Astrocyte (in vitro differentiated cells and primary cell): ENCODE measurements around the gene TBC1D14. TPM values are rescaled to one million over a fixed set of nuclear protein-coding genes. Genes with fewer than 3 reads are reported as not detected.
"Not testable (repeated sequence)": the region's sequence is repeated elsewhere in the genome, so short reads cannot be mapped to it uniquely, and the experiment has no call there.

ENCODE experiments used
- DNase-seq: peaks from one replicate; pipeline ENCODE4 v3.0.0-alpha.2; 2010; ENCODE audit warnings: low read depth
- FAIRE-seq: peaks from 2 replicates; lab custom pipeline; 2011; peaks lifted over from hg19 to GRCh38; lab: Jason Lieb, UNC
- H2AFZ ChIP-seq: 2 replicates; pipeline ENCODE4 v1.6.0; 2012; ENCODE audit warnings: low read depth, low read length, inconsistent platforms
- H3K27ac ChIP-seq: 2 replicates; pipeline ENCODE4 v1.5.1; 2011; ENCODE audit warnings: low read depth, low read length, inconsistent platforms
- H3K27me3 ChIP-seq: 2 replicates; pipeline ENCODE4 v1.6.0; 2011; ENCODE audit warnings: low read length, inconsistent platforms; ENCODE audit not compliant: insufficient read depth
- H3K36me3 ChIP-seq: 2 replicates; pipeline ENCODE4 v1.5.1; 2011; ENCODE audit warnings: low read length, inconsistent platforms; ENCODE audit not compliant: insufficient read depth
- H3K4me1 ChIP-seq: 2 replicates; pipeline ENCODE4 v1.5.1; 2011; ENCODE audit warnings: low read length, inconsistent platforms; ENCODE audit not compliant: insufficient read depth
- H3K4me2 ChIP-seq: 2 replicates; pipeline ENCODE4 v1.6.0; 2012; ENCODE audit warnings: low read length, inconsistent platforms
- H3K4me3 ChIP-seq: 2 replicates; pipeline ENCODE4 v1.5.1; 2011; ENCODE audit warnings: low read depth, mild to moderate bottlenecking, low read length, inconsistent platforms; ENCODE audit not compliant: insufficient read depth
- H3K79me2 ChIP-seq: 2 replicates; pipeline ENCODE4 v1.6.0; 2012; ENCODE audit warnings: mild to moderate bottlenecking, low read length, inconsistent platforms; ENCODE audit not compliant: insufficient read depth
- H3K9ac ChIP-seq: 2 replicates; pipeline ENCODE4 v1.6.0; 2012; ENCODE audit warnings: mild to moderate bottlenecking, low read length, inconsistent platforms
- H3K9me3 ChIP-seq: 2 replicates; pipeline ENCODE4 v1.5.1; 2012; ENCODE audit warnings: low read depth, mild to moderate bottlenecking, low read length, inconsistent platforms; ENCODE audit not compliant: insufficient read depth
- H4K20me1 ChIP-seq: 2 replicates; pipeline ENCODE4 v1.6.0; 2012; ENCODE audit warnings: low read length, inconsistent platforms; ENCODE audit not compliant: insufficient read depth
- H3K27ac Mint-ChIP-seq: one replicate; pipeline ENCODE4 v1.8.0; 2021; ENCODE audit warnings: mild to moderate bottlenecking, mixed read lengths; ENCODE audit not compliant: unreplicated experiment
- H3K27me3 Mint-ChIP-seq: one replicate; pipeline ENCODE4 v1.8.0; 2021; ENCODE audit warnings: low read depth, mixed read lengths; ENCODE audit not compliant: unreplicated experiment
- H3K36me3 Mint-ChIP-seq: one replicate; pipeline ENCODE4 v1.8.0; 2021; ENCODE audit warnings: low read depth, mixed read lengths; ENCODE audit not compliant: unreplicated experiment
- H3K4me1 Mint-ChIP-seq: one replicate; pipeline ENCODE4 v1.8.0; 2021; ENCODE audit warnings: low read depth, mixed read lengths; ENCODE audit not compliant: unreplicated experiment
- H3K4me3 Mint-ChIP-seq: one replicate; pipeline ENCODE4 v1.8.0; 2021; ENCODE audit warnings: mild to moderate bottlenecking, moderate library complexity, mixed read lengths; ENCODE audit not compliant: unreplicated experiment
- H3K9me3 Mint-ChIP-seq: one replicate; pipeline ENCODE4 v1.8.0; 2021; ENCODE audit warnings: mild to moderate bottlenecking, mixed read lengths; ENCODE audit not compliant: unreplicated experiment
- EZH2 ChIP-seq: IDR thresholded peaks from 2 replicates; pipeline ENCODE4 v1.6.1; 2012; ENCODE audit warnings: mild to moderate bottlenecking, low read length, inconsistent platforms; ENCODE audit not compliant: insufficient read depth
- total RNA-seq: library from RNA; stranded (reverse); gene quantifications from 2 replicates; pipeline ENCODE4 v1.2.1, GENCODE V29; 2021
- TF ChIP-seq, protein P1 (sequence below): IDR thresholded peaks from 2 replicates; pipeline ENCODE4 v1.5.1; 2011; ENCODE audit warnings: low read depth, mild to moderate bottlenecking, inconsistent platforms, low read length, moderate library complexity; ENCODE audit not compliant: insufficient read depth

Gene TBC1D14
- total RNA-seq, 1 donor from 2014 or later = 30.4 TPM

- no peaks in the 10 kb centered on the region for H3K36me3 ChIP-seq
- peak overlapping the region; percentile 61 for H3K4me3 Mint-ChIP-seq
- no peak for TF ChIP-seq EZH2
- TF ChIP-seq, protein P1, sequence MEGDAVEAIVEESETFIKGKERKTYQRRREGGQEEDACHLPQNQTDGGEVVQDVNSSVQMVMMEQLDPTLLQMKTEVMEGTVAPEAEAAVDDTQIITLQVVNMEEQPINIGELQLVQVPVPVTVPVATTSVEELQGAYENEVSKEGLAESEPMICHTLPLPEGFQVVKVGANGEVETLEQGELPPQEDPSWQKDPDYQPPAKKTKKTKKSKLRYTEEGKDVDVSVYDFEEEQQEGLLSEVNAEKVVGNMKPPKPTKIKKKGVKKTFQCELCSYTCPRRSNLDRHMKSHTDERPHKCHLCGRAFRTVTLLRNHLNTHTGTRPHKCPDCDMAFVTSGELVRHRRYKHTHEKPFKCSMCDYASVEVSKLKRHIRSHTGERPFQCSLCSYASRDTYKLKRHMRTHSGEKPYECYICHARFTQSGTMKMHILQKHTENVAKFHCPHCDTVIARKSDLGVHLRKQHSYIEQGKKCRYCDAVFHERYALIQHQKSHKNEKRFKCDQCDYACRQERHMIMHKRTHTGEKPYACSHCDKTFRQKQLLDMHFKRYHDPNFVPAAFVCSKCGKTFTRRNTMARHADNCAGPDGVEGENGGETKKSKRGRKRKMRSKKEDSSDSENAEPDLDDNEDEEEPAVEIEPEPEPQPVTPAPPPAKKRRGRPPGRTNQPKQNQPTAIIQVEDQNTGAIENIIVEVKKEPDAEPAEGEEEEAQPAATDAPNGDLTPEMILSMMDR = no peak
- peaks cover 5% of the 10 kb centered on the region for H3K36me3 Mint-ChIP-seq
- no peaks in the 10 kb centered on the region for H3K9me3 Mint-ChIP-seq
- no peaks in the 10 kb centered on the region for H3K27me3 ChIP-seq
- no peak overlapping the region for H3K9ac ChIP-seq
- no peak overlapping the region for H3K4me2 ChIP-seq
- H4K20me1 ChIP-seq = no peaks in the 10 kb centered on the region
- FAIRE-seq (no peak), DNase-seq (no peak)
- no peak overlapping the region for H3K4me3 ChIP-seq
- H2AFZ ChIP-seq = no peak overlapping the region
- no peaks in the 10 kb centered on the region for H3K79me2 ChIP-seq
- no peaks in the 10 kb centered on the region for H3K9me3 ChIP-seq
- no peaks in the 10 kb centered on the region for H3K27me3 Mint-ChIP-seq
- no peaks in the 10 kb centered on the region for H3K4me1 ChIP-seq
- peaks cover 8% of the 10 kb centered on the region for H3K4me1 Mint-ChIP-seq
- H3K27ac ChIP-seq = no peak overlapping the region
- H3K27ac Mint-ChIP-seq = peak overlapping the region; percentile 72
Measured at GRCh38 chr4:6972911-6973310, 63.3 kb downstream of the TBC1D14 start.

GRCh38 chr4:6974138-6974848, 64.7 kb downstream of the TBC1D14 start:
- H3K36me3 Mint-ChIP-seq = peaks cover 8% of the 10 kb centered on the region
- TF ChIP-seq, protein P1 = peak; percentile 99
- no peak for TF ChIP-seq EZH2
- DNase-seq = peak; percentile 72
- peaks cover 8% of the 10 kb centered on the region for H3K4me1 Mint-ChIP-seq
- Histone ChIP-seq H2AFZ (no peak overlapping the region), H3K4me2 (no peak overlapping the region), H3K79me2 (no peaks in the 10 kb centered on the region), H3K27me3 (no peaks in the 10 kb centered on the region), H3K4me3 (no peak overlapping the region), H4K20me1 (no peaks in the 10 kb centered on the region), H3K9me3 (no peaks in the 10 kb centered on the region), H3K36me3 (no peaks in the 10 kb centered on the region), H3K9ac (no peak overlapping the region), H3K4me1 (no peaks in the 10 kb centered on the region), H3K27ac (no peak overlapping the region)
- peak; percentile 87 for FAIRE-seq
- no peaks in the 10 kb centered on the region for H3K27me3 Mint-ChIP-seq
- H3K4me3 Mint-ChIP-seq = no peak overlapping the region
- H3K27ac Mint-ChIP-seq = peak overlapping the region; percentile 41
- H3K9me3 Mint-ChIP-seq = no peaks in the 10 kb centered on the region

GRCh38 chr4:6977846-6978245, 68.2 kb downstream of the TBC1D14 start:
- not testable (repeated sequence) for H3K79me2 ChIP-seq, H3K27ac ChIP-seq, H3K4me3 Mint-ChIP-seq, H3K27ac Mint-ChIP-seq, H3K4me2 ChIP-seq, H3K4me1 Mint-ChIP-seq, H3K27me3 ChIP-seq, DNase-seq, H3K4me1 ChIP-seq, H3K9me3 ChIP-seq, H3K36me3 ChIP-seq, H3K9me3 Mint-ChIP-seq, H3K36me3 Mint-ChIP-seq, FAIRE-seq, H2AFZ ChIP-seq, H3K27me3 Mint-ChIP-seq, H3K9ac ChIP-seq, H3K4me3 ChIP-seq, H4K20me1 ChIP-seq
